HepG2 (cell line): ENCODE results near the gene OGFR. TPM values are rescaled to one million over a fixed set of nuclear protein-coding genes. Genes with fewer than 3 reads are reported as not detected.

Experiments
- ASH2L ChIP-seq: fragments of 300-600, 200-600 bp; sonication (generic); IDR thresholded peaks from 2 replicates; pipeline ENCODE4 v1.7.0; 2017; ENCODE audit warnings: low read depth, mild to moderate bottlenecking, moderate library complexity, mixed read lengths, low read length; ENCODE audit not compliant: insufficient read length
- CERS6 ChIP-seq: sonication (generic); formaldehyde crosslinking; IDR thresholded peaks from 2 replicates; pipeline ENCODE4 v1.5.0; 2020; ENCODE audit warnings: missing genetic modification reagents
- DMTF1 ChIP-seq: sonication (generic); formaldehyde crosslinking; IDR thresholded peaks from 2 replicates; pipeline ENCODE4 v1.4.0; 2020; ENCODE audit warnings: mild to moderate bottlenecking, missing genetic modification reagents
- FUBP1 ChIP-seq: sonication (generic); formaldehyde crosslinking; IDR thresholded peaks from 2 replicates; pipeline ENCODE4 v1.5.1; 2020; ENCODE audit warnings: missing genetic modification reagents, mild to moderate bottlenecking, borderline replicate concordance
- HNRNPLL ChIP-seq: fragments of 200-400 bp; formaldehyde crosslinking; IDR thresholded peaks from 2 replicates; pipeline ENCODE4 v1.6.1; 2017; ENCODE audit warnings: mild to moderate bottlenecking, low read depth, low read length; ENCODE audit not compliant: poor library complexity, severe bottlenecking
- NR3C1 ChIP-seq: sonication (generic); formaldehyde crosslinking; IDR thresholded peaks from 2 replicates; pipeline ENCODE4 v1.4.0; 2020; ENCODE audit warnings: missing genetic modification reagents
- PLRG1 ChIP-seq: fragments of 450-650 bp; conservative IDR thresholded peaks from 2 replicates; pipeline ENCODE4 v1.6.1; 2016
- SMYD3 ChIP-seq: sonication (generic); formaldehyde crosslinking; IDR thresholded peaks from 2 replicates; pipeline ENCODE4 v1.8.1; 2023; ENCODE audit warnings: mild to moderate bottlenecking, missing genetic modification reagents
- SUZ12 ChIP-seq: fragments of 150-350 bp; IDR thresholded peaks from 2 replicates; pipeline ENCODE4 v1.6.1; 2014; ENCODE audit warnings: low read depth, low read length
- USF2 ChIP-seq, 2 experiments: sonication (generic) in 1 of 2; formaldehyde crosslinking in 1 of 2; IDR thresholded peaks; 2 replicates each; pipeline versions ENCODE4 v1.5.1 to v1.6.1; 2011 to 2020; ENCODE audit warnings: borderline replicate concordance in 1 of 2, low read depth in 1 of 2, low read length in 1 of 2, mild to moderate bottlenecking in 1 of 2, missing genetic modification reagents in 1 of 2, moderate library complexity in 1 of 2
- ZFP36 ChIP-seq: fragments of 150-350 bp; IDR thresholded peaks from 2 replicates; pipeline ENCODE4 v1.6.1; 2018; ENCODE audit warnings: borderline replicate concordance, low read length, low read depth; ENCODE audit not compliant: partially characterized antibody
- ZNF17 ChIP-seq: sonication (generic); formaldehyde crosslinking; IDR thresholded peaks from 2 replicates; pipeline ENCODE4 v1.5.0; 2020; ENCODE audit warnings: mild to moderate bottlenecking, missing genetic modification reagents
- ZNF275 ChIP-seq: sonication (generic); formaldehyde crosslinking; IDR thresholded peaks from 2 replicates; pipeline ENCODE4 v1.8.0; 2022; ENCODE audit warnings: missing genetic modification reagents, mild to moderate bottlenecking, inconsistent platforms, borderline replicate concordance
- ZNF761 ChIP-seq: sonication (generic); formaldehyde crosslinking; conservative IDR thresholded peaks from 2 replicates; pipeline ENCODE4 v1.4.0; 2020; ENCODE audit warnings: mild to moderate bottlenecking, missing genetic modification reagents
- ZNF770 ChIP-seq: sonication (generic); formaldehyde crosslinking; IDR thresholded peaks from 2 replicates; pipeline ENCODE4 v1.5.0; 2020; ENCODE audit warnings: mild to moderate bottlenecking, missing genetic modification reagents
- ZSCAN31 ChIP-seq: sonication (generic); formaldehyde crosslinking; IDR thresholded peaks from 2 replicates; pipeline ENCODE4 v1.5.0; 2020; ENCODE audit warnings: low read depth, mild to moderate bottlenecking, missing genetic modification reagents
- polyA plus RNA-seq, 8 experiments: library from polyadenylated mRNA; depleted of rRNA in 3 of 8; stranded (reverse) in 7 of 8; unstranded in 1 of 8; fragments of >200 nt; fragmentation: Illumina TruSeq in 4 of 8; extraction: Trizol in 4 of 8; gene quantifications; 2 replicates each; pipeline versions ENCODE4 v1.2.1 to v1.2.3, GENCODE V29; 2011 to 2016; ENCODE audit warnings: low read depth in 4 of 8, missing spikeins in 1 of 8, mixed read lengths in 1 of 8; ENCODE audit not compliant: insufficient read depth in 1 of 8
- total RNA-seq, 5 experiments: library from RNA; depleted of rRNA; stranded (reverse); fragments of >200 nt; fragmentation: Illumina TruSeq; extraction: Trizol; gene quantifications; 2 replicates each; pipeline ENCODE4 v1.2.3, GENCODE V29; 2016; ENCODE audit warnings: low read depth in 1 of 5

OGFR gene
- total and polyA plus RNA-seq, 2 of the 13 experiments (the other 11 are each of a cell fraction or from before 2014, with no cell fraction given) = 47.7 to 81.8 TPM

- TF ChIP-seq SMYD3 (CRISPR knock-in tag) = 0 out of 2 replicates have a peak, but pooled peaks have one; percentile 54
- TF ChIP-seq SUZ12 = no peak
- TF ChIP-seq ZSCAN31 (CRISPR knock-in tag) = peak; percentile 89
- no peak for TF ChIP-seq ZFP36
- no peak for TF ChIP-seq CERS6 (CRISPR knock-in tag)
- TF ChIP-seq ZNF770 (CRISPR knock-in tag) = peak; percentile 19; the same call in 1 of the 2 replicates
- no peak for TF ChIP-seq NR3C1 (CRISPR knock-in tag)
- TF ChIP-seq PLRG1 = no peak
- peak; percentile 27 for TF ChIP-seq ASH2L
- TF ChIP-seq ZNF761 (CRISPR knock-in tag) = peak; percentile 78; the same call in 1 of the 2 replicates
- no peak for TF ChIP-seq ZNF17
- no peak for TF ChIP-seq USF2 (IDR thresholded peaks at IDR 0.05; ENCODE audit: low read depth, low read length)
- peak; percentile 51; the same call in 1 of the 2 replicates for TF ChIP-seq USF2 (CRISPR knock-in tag; IDR thresholded peaks at IDR 0.05; ENCODE audit: borderline replicate concordance)
- peak; percentile 42; the same call in 1 of the 2 replicates for TF ChIP-seq ZNF275 (CRISPR knock-in tag)
- peak; percentile 84 for TF ChIP-seq HNRNPLL
- no peak for TF ChIP-seq DMTF1 (CRISPR knock-in tag)
- no peak for TF ChIP-seq FUBP1 (CRISPR knock-in tag)
Observed at GRCh38 chr20:62795023-62795761, 9.4 kb upstream of the OGFR start (continued).
